Liver (tissue), 9 donors: ENCODE data around the gene TMEM186. TPM values are rescaled to one million over a fixed set of nuclear protein-coding genes. Genes with fewer than 3 reads are reported as not detected.

Source experiments
- DNase-seq: peaks from one replicate; pipeline ENCODE4 v3.0.0-alpha.2; 2017; ENCODE audit warnings: low spot score
- H3K27ac ChIP-seq, 2 donors: one replicate each; pipeline ENCODE4 v1.7.0; 2013; ENCODE audit warnings: inconsistent platforms in 2 of 2, low read length in 2 of 2, control low read depth in 1 of 2, low read depth in 1 of 2, mild to moderate bottlenecking in 1 of 2
- H3K27me3 ChIP-seq, 4 donors: one replicate each; pipeline versions ENCODE4 v1.6.1 to v1.7.0; 2013; ENCODE audit warnings: low read length in 3 of 4, inconsistent platforms in 1 of 4, mild to moderate bottlenecking in 1 of 4, moderate library complexity in 1 of 4; ENCODE audit not compliant: control insufficient read depth in 4 of 4, insufficient read depth in 4 of 4
- H3K36me3 ChIP-seq, 4 donors: one replicate each; pipeline versions ENCODE4 v1.6.1 to v1.7.0; 2013; ENCODE audit warnings: low read length in 3 of 4, mild to moderate bottlenecking in 3 of 4, low read depth in 1 of 4, moderate library complexity in 1 of 4; ENCODE audit not compliant: control insufficient read depth in 4 of 4, insufficient read depth in 3 of 4
- H3K4me1 ChIP-seq, 4 donors: one replicate each; pipeline versions ENCODE4 v1.6.1 to v1.7.0; 2013; ENCODE audit warnings: low read length in 3 of 4, mild to moderate bottlenecking in 3 of 4, moderate library complexity in 1 of 4; ENCODE audit not compliant: control insufficient read depth in 4 of 4, insufficient read depth in 4 of 4
- H3K4me3 ChIP-seq, 3 donors: one replicate each; pipeline versions ENCODE4 v1.6.1 to v1.7.0; 2013; ENCODE audit warnings: low read length in 3 of 3, control low read depth in 1 of 3, low read depth in 1 of 3, mild to moderate bottlenecking in 1 of 3
- H3K9ac ChIP-seq, 2 donors: one replicate each; pipeline ENCODE4 v1.7.0; 2013; ENCODE audit warnings: low read length in 2 of 2, mild to moderate bottlenecking in 2 of 2, moderate library complexity in 2 of 2, control low read depth in 1 of 2, low read depth in 1 of 2
- H3K9me3 ChIP-seq, 4 donors: one replicate each; pipeline versions ENCODE4 v1.6.1 to v1.7.0; 2013; ENCODE audit warnings: low read length in 3 of 4; ENCODE audit not compliant: control insufficient read depth in 4 of 4
- ATF3 ChIP-seq: IDR thresholded peaks from 2 replicates; pipeline ENCODE4 v1.6.1; 2016; ENCODE audit warnings: antibody characterized with exemption
- EGR1 ChIP-seq, 2 donors: IDR thresholded peaks; 2 replicates each; pipeline ENCODE4 v1.6.1; 2016 to 2018; ENCODE audit warnings: antibody characterized with exemption in 2 of 2, low read depth in 2 of 2
- FOXA1 ChIP-seq: IDR thresholded peaks from 2 replicates; pipeline ENCODE4 v1.6.1; 2016; ENCODE audit warnings: antibody characterized with exemption
- FOXA2 ChIP-seq: IDR thresholded peaks from 2 replicates; pipeline ENCODE4 v1.6.1; 2016; ENCODE audit warnings: antibody characterized with exemption
- GABPA ChIP-seq, 2 donors: IDR thresholded peaks in 1 of 2; conservative IDR thresholded peaks in 1 of 2; 2 replicates each; pipeline ENCODE4 v1.6.1; 2016; ENCODE audit warnings: antibody characterized with exemption in 2 of 2, mild to moderate bottlenecking in 1 of 2, moderate library complexity in 1 of 2
- HNF4A ChIP-seq, 2 donors: conservative IDR thresholded peaks; 2 replicates each; pipeline ENCODE4 v1.6.1; 2016; ENCODE audit warnings: antibody characterized with exemption in 2 of 2, mild to moderate bottlenecking in 2 of 2
- HNF4G ChIP-seq: IDR thresholded peaks from 2 replicates; pipeline ENCODE4 v1.6.1; 2016; ENCODE audit warnings: antibody characterized with exemption
- JUND ChIP-seq, 2 donors: IDR thresholded peaks; 2 replicates each; pipeline ENCODE4 v1.6.1; 2016; ENCODE audit warnings: antibody characterized with exemption in 2 of 2
- MAX ChIP-seq: IDR thresholded peaks from 2 replicates; pipeline ENCODE4 v1.6.1; 2016; ENCODE audit warnings: antibody characterized with exemption
- RAD21 ChIP-seq, 2 donors: IDR thresholded peaks; 2 replicates each; pipeline ENCODE4 v1.6.1; 2016; ENCODE audit warnings: antibody characterized with exemption in 2 of 2, mild to moderate bottlenecking in 2 of 2
- RXRA ChIP-seq, 2 donors: IDR thresholded peaks; 2 replicates each; pipeline ENCODE4 v1.6.1; 2017 to 2018; ENCODE audit warnings: antibody characterized with exemption in 2 of 2, mild to moderate bottlenecking in 1 of 2
- SP1 ChIP-seq: IDR thresholded peaks from 2 replicates; pipeline ENCODE4 v1.6.1; 2018; ENCODE audit warnings: antibody characterized with exemption, mild to moderate bottlenecking
- YY1 ChIP-seq: IDR thresholded peaks from 2 replicates; pipeline ENCODE4 v1.6.1; 2016; ENCODE audit warnings: antibody characterized with exemption, mild to moderate bottlenecking
- WGBS: extraction: QIAGEN DNeasy Blood & Tissue Kit; methylation state at CpG from one replicate; pipeline ENCODE4 v1.1.7; 2013; 5-methylcytosine and 5-hydroxymethylcytosine counted together
- polyA plus RNA-seq, 2 donors: library from polyadenylated mRNA; stranded (reverse) in 1 of 2; unstranded in 1 of 2; fragments of 200-250 nt in 1 of 2; fragments of >200 nt in 1 of 2; fragmentation: Nextera tagmentation in 1 of 2; extraction: Ambion mirVana in 1 of 2; gene quantifications; one replicate each; pipeline versions ENCODE4 v1.2.1 to v1.2.3, GENCODE V29; 2013 to 2015
- total RNA-seq, 2 donors: library from RNA; depleted of rRNA; stranded (reverse); fragments of >200 nt; gene quantifications; one replicate each; pipeline ENCODE4 v1.2.3, GENCODE V29; 2014
- TF ChIP-seq, protein P1 (sequence below): IDR thresholded peaks from 2 replicates; pipeline ENCODE4 v1.6.1; 2016; ENCODE audit warnings: antibody characterized with exemption, mild to moderate bottlenecking
- TF ChIP-seq, protein P2 (sequence below): IDR thresholded peaks from 2 replicates; pipeline ENCODE4 v1.6.1; 2016; ENCODE audit warnings: antibody characterized with exemption
- donor health status: healthy.
- donor health status: healthy.
- donor health status: healthy.
- donor health status: healthy.
- donor health status: healthy.

The TMEM186 gene
- total and polyA plus RNA-seq, 4 donors, result 3.3 to 11.0 (median 7.1) TPM

DNA sequence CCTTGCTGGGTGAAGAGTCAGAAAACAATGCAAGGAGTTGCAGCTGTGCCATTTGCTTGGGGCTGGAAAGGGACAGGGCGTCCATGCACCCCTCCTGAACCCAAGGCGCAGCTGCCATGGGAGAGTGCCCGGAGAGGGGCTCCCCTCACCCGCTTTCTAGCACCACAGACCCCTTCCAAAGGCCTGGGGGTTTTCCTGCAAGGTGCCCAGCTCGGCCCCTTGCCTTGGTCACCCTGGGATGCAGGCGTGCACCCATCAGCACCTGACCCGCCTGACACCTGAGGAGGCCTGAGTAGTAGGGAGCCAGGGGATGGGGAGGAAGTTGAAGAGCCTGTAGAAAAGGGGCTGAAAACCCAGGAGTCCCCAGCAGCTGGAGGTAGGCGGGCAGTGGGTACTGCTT is 30.3 kb downstream of the TMEM186 start:
- no peak overlapping the region for H3K27ac ChIP-seq
- DNase-seq, result no peak
- H3K27me3 ChIP-seq, result no peaks in the 10 kb centered on the region
- H3K36me3 ChIP-seq, result peaks cover 2 to 64% (median 38%) of the 10 kb centered on the region in 4 donors
- H3K9me3 ChIP-seq, result no peaks in the 10 kb centered on the region
- 94% methylated on average over 8 of the region's 8 CpGs for WGBS
- no peak overlapping the region for H3K4me3 ChIP-seq
- H3K4me1 ChIP-seq, result no peaks in the 10 kb centered on the region
- TF ChIP-seq ATF3 (no peak), SP1 (no peak), EGR1 (IDR thresholded peaks at IDR 0.05; ENCODE audit: low read depth in 2 of 2) (no peak), RXRA (IDR thresholded peaks at IDR 0.05) (no peak), MAX (no peak)
- H3K9ac ChIP-seq, result no peak overlapping the region

DNA sequence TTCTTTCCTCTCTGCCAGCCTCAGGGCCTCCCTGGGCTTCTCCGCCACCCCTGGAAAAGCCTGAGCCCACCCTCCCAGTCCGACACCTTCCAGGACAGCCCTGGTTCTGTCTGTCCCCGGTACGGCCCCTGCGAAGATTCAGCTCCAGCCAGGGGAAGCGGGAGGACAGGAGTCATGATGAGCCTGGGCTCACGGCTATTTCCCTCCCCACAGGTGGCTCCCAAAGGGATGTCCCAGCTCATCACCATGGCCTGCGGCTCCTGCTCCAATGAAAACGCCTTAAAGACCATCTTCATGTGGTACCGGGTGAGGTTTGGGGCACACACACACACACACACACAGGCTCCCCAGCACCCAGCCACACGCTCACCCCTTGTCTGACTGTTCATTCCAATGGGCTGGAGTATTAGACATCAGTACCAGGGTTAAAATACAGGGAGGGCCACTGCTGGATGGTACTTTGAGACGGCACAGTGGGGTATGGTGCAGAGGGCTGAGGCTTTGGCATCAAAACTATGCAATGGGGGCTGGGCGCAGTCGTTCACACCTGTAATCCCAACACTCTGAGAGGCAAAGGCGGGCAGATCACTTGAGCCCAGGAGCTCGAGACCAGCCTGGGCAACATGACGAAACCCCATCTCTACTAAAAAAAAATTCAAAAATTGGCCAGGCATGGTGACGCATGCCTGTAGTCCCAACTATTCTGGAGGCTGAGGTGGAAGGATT is 32.8 kb downstream of the TMEM186 start:
- Histone ChIP-seq H3K36me3 (peaks cover 2 to 57% (median 44%) of the 10 kb centered on the region in 4 donors), H3K27me3 (no peaks in the 10 kb centered on the region), H3K9ac (no peak overlapping the region), H3K4me1 (no peaks in the 10 kb centered on the region), H3K9me3 (no peaks in the 10 kb centered on the region), H3K27ac (no peak overlapping the region), H3K4me3 (no peak overlapping the region)
- no peak for DNase-seq
- TF ChIP-seq EGR1 (IDR thresholded peaks at IDR 0.05; ENCODE audit: low read depth in 2 of 2) (no peak), ATF3 (no peak), SP1 (no peak), RXRA (IDR thresholded peaks at IDR 0.05) (no peak), FOXA2 (no peak), RAD21 (IDR thresholded peaks at IDR 0.05) (no peak), HNF4A (conservative IDR thresholded peaks at IDR 0.05) (no peak)
- WGBS, result 93% methylated on average over 18 of the region's 18 CpGs

GRCh38 chr16:8763899-8764298 is 33.5 kb downstream of the TMEM186 start:
- no peak for DNase-seq
- H3K27ac ChIP-seq, result no peak overlapping the region
- no peak for TF ChIP-seq FOXA1
- TF ChIP-seq HNF4A (conservative IDR thresholded peaks at IDR 0.05), result no peak
- TF ChIP-seq EGR1 (IDR thresholded peaks at IDR 0.05; ENCODE audit: low read depth in 2 of 2), result no peak
- no peak for TF ChIP-seq HNF4G
- TF ChIP-seq FOXA2, result no peak
- whole genome bisulfite sequencing, result 90% methylated on average over 10 of the region's 10 CpGs
- H3K9ac ChIP-seq, result no peak overlapping the region
- no peak overlapping the region for H3K4me3 ChIP-seq
- H3K36me3 ChIP-seq, result peaks cover 2 to 52% (median 41%) of the 10 kb centered on the region in 4 donors
- no peaks in the 10 kb centered on the region for H3K4me1 ChIP-seq
- H3K27me3 ChIP-seq, result no peaks in the 10 kb centered on the region
- H3K9me3 ChIP-seq, result no peaks in the 10 kb centered on the region

GRCh38 chr16:8763083-8763482 is 34.4 kb downstream of the TMEM186 start:
- Histone ChIP-seq H3K27ac (no peak overlapping the region), H3K4me3 (no peak overlapping the region), H3K9me3 (no peaks in the 10 kb centered on the region), H3K4me1 (no peaks in the 10 kb centered on the region), H3K27me3 (no peaks in the 10 kb centered on the region), H3K36me3 (peaks cover 2 to 50% (median 36%) of the 10 kb centered on the region in 4 donors), H3K9ac (no peak overlapping the region)
- WGBS, result 95% methylated on average over 3 of the region's 3 CpGs
- DNase-seq, result no peak
- no peak for TF ChIP-seq GABPA (IDR thresholded peaks at IDR 0.05 in 1 of 2, conservative IDR thresholded peaks at IDR 0.05 in 1 of 2)
- no peak for TF ChIP-seq FOXA1
- no peak for TF ChIP-seq EGR1 (IDR thresholded peaks at IDR 0.05; ENCODE audit: low read depth in 2 of 2)
- no peak for TF ChIP-seq YY1
- no peak for TF ChIP-seq JUND (IDR thresholded peaks at IDR 0.05)
- TF ChIP-seq HNF4A (conservative IDR thresholded peaks at IDR 0.05), result no peak
- TF ChIP-seq, protein P1, sequence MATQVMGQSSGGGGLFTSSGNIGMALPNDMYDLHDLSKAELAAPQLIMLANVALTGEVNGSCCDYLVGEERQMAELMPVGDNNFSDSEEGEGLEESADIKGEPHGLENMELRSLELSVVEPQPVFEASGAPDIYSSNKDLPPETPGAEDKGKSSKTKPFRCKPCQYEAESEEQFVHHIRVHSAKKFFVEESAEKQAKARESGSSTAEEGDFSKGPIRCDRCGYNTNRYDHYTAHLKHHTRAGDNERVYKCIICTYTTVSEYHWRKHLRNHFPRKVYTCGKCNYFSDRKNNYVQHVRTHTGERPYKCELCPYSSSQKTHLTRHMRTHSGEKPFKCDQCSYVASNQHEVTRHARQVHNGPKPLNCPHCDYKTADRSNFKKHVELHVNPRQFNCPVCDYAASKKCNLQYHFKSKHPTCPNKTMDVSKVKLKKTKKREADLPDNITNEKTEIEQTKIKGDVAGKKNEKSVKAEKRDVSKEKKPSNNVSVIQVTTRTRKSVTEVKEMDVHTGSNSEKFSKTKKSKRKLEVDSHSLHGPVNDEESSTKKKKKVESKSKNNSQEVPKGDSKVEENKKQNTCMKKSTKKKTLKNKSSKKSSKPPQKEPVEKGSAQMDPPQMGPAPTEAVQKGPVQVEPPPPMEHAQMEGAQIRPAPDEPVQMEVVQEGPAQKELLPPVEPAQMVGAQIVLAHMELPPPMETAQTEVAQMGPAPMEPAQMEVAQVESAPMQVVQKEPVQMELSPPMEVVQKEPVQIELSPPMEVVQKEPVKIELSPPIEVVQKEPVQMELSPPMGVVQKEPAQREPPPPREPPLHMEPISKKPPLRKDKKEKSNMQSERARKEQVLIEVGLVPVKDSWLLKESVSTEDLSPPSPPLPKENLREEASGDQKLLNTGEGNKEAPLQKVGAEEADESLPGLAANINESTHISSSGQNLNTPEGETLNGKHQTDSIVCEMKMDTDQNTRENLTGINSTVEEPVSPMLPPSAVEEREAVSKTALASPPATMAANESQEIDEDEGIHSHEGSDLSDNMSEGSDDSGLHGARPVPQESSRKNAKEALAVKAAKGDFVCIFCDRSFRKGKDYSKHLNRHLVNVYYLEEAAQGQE, result no peak
- TF ChIP-seq, protein P2, sequence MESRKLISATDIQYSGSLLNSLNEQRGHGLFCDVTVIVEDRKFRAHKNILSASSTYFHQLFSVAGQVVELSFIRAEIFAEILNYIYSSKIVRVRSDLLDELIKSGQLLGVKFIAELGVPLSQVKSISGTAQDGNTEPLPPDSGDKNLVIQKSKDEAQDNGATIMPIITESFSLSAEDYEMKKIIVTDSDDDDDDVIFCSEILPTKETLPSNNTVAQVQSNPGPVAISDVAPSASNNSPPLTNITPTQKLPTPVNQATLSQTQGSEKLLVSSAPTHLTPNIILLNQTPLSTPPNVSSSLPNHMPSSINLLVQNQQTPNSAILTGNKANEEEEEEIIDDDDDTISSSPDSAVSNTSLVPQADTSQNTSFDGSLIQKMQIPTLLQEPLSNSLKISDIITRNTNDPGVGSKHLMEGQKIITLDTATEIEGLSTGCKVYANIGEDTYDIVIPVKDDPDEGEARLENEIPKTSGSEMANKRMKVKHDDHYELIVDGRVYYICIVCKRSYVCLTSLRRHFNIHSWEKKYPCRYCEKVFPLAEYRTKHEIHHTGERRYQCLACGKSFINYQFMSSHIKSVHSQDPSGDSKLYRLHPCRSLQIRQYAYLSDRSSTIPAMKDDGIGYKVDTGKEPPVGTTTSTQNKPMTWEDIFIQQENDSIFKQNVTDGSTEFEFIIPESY, result no peak
- TF ChIP-seq HNF4G, result no peak
- TF ChIP-seq ATF3, result no peak
